Ovary (tissue), 9 donors: ENCODE data around the gene P2RY13. TPM values are rescaled to one million over a fixed set of nuclear protein-coding genes. Genes with fewer than 3 reads are reported as not detected.

Experiments
- DNase-seq, 5 donors: peaks; one replicate each; pipeline ENCODE4 v3.0.0-alpha.2; 2019 to 2020
- H3K27ac ChIP-seq, 2 donors: fragments of 200-600 bp; one replicate each; pipeline versions ENCODE4 v1.5.1 to v1.8.0; 2019 to 2022
- H3K27me3 ChIP-seq: fragments of 200-600 bp; one replicate; pipeline ENCODE4 v1.8.0; 2022
- H3K36me3 ChIP-seq: fragments of 200-600 bp; sonication (generic); one replicate; pipeline ENCODE4 v1.5.1; 2019
- H3K4me1 ChIP-seq: one replicate; pipeline ENCODE4 v1.8.1; 2013; ENCODE audit warnings: mild to moderate bottlenecking, moderate library complexity; ENCODE audit not compliant: insufficient read depth
- H3K4me3 ChIP-seq: fragments of 200-600 bp; sonication (generic); one replicate; pipeline ENCODE4 v1.5.1; 2017
- H3K9me3 ChIP-seq, 2 donors: fragments of 200-600 bp in 1 of 2; sonication (generic) in 1 of 2; one replicate each; pipeline versions ENCODE4 v1.5.1 to v1.8.1; 2013 to 2019; ENCODE audit warnings: mild to moderate bottlenecking in 1 of 2, moderate library complexity in 1 of 2
- CTCF ChIP-seq, 3 donors: fragments of 450-650 bp in 2 of 3; fragments of 200-600 bp in 1 of 3; IDR thresholded peaks; one replicate each; pipeline versions ENCODE4 v1.5.1 to v1.8.0; 2016 to 2022; ENCODE audit warnings: antibody characterized with exemption in 3 of 3, mild to moderate bottlenecking in 1 of 3
- EP300 ChIP-seq: sonication (generic); formaldehyde crosslinking; IDR thresholded peaks from one replicate; pipeline ENCODE4 v1.6.1; 2017; ENCODE audit warnings: antibody characterized with exemption
- POLR2A ChIP-seq: fragments of 450-650 bp; IDR thresholded peaks from one replicate; pipeline ENCODE4 v1.6.1; 2017; ENCODE audit warnings: antibody characterized with exemption, mild to moderate bottlenecking, moderate library complexity
- WGBS, 3 donors: extraction: QIAGEN DNeasy Blood & Tissue Kit in 1 of 3; methylation state at CpG; one replicate each; pipeline versions ENCODE4 v1.1.5 to v1.1.7; 2013 to 2017; 5-methylcytosine and 5-hydroxymethylcytosine counted together
- intact Hi-C, 4 donors: fragments of 100-400 bp; cut with DNase I; formaldehyde crosslinking; loops; one replicate each; pipeline versions ENCODE4 v1.11.0 to v1.15.1; 2022 to 2023
- polyA plus RNA-seq, 2 donors: library from polyadenylated mRNA; stranded (reverse); fragments of 200-250 nt in 1 of 2; fragments of 350-450 nt in 1 of 2; fragmentation: Illumina TruSeq in 1 of 2; extraction: RNeasy Lipid Tissue Mini Kit (QIAGEN cat#74804) in 1 of 2; gene quantifications; one replicate each; pipeline ENCODE4 v1.2.3, GENCODE V29; 2013 to 2014
- total RNA-seq, 7 donors: library from RNA; depleted of rRNA in 2 of 7; stranded (reverse); fragments of >200 nt in 2 of 7; fragmentation: NEBNext Ultra II Directional in 3 of 7; extraction: Animal tissue kit (Norgen Biotek cat#: 25700) in 3 of 7; gene quantifications; one replicate each; pipeline versions ENCODE4 v1.1.0 to v1.2.4, GENCODE V29; 2016 to 2023
- donor health status: DM: no; HTN: no; CAD: no; lungs with moderate emphysema.
- donor health status: DM: no; HTN: no; CAD: no.
- donor health status: Bipolar disorder and iron deficiency.
- donor health status: DM: yes; HTN: yes; CAD: no.
- donor health status: DM: no; HTN: no; CAD: no.
- donor health status: DM: yes; HTN: yes; CAD: no.

Gene P2RY13
- total and polyA plus RNA-seq, 9 donors, result 0.27 to 5.8 (median 0.56) TPM

- Histone ChIP-seq H3K9me3 (no peaks in the 10 kb centered on the region), H3K36me3 (no peaks in the 10 kb centered on the region), H3K4me3 (no peak overlapping the region), H3K27ac (no peak overlapping the region), H3K4me1 (no peaks in the 10 kb centered on the region), H3K27me3 (no peaks in the 10 kb centered on the region)
- TF ChIP-seq EP300 (no peak), POLR2A (no peak), CTCF (IDR thresholded peaks at IDR 0.05) (no peak)
- intact Hi-C loops, result no loop called here
- no peak for DNase-seq
- WGBS, 3 donors, result 72 to 80% (median 74%) methylated on average over 1 of the region's 1 CpG
Measured at GRCh38 chr3:151321526-151321925, 7.8 kb downstream of the P2RY13 start.

- WGBS, 3 donors, result 71 to 87% (median 80%) methylated on average over 2 of the region's 2 CpGs
- no peak for DNase-seq
- H3K4me1 ChIP-seq, result no peaks in the 10 kb centered on the region
- no peak overlapping the region for H3K4me3 ChIP-seq
- no peak overlapping the region for H3K27ac ChIP-seq
- no peak for TF ChIP-seq POLR2A
- no peak for TF ChIP-seq EP300
- no peak for TF ChIP-seq CTCF (IDR thresholded peaks at IDR 0.05)
- H3K9me3 ChIP-seq, result no peaks in the 10 kb centered on the region
- intact Hi-C loops, result no loop called here
- no peaks in the 10 kb centered on the region for H3K27me3 ChIP-seq
- H3K36me3 ChIP-seq, result no peaks in the 10 kb centered on the region
Measured at GRCh38 chr3:151320131-151320530, 9.2 kb downstream of the P2RY13 start.

- no peaks in the 10 kb centered on the region for H3K4me1 ChIP-seq
- H3K36me3 ChIP-seq, result no peaks in the 10 kb centered on the region
- no peak overlapping the region for H3K27ac ChIP-seq
- DNase-seq, result no peak
- WGBS, 3 donors, result 72 to 81% (median 75%) methylated on average over 4 of the region's 4 CpGs
- TF ChIP-seq EP300 (no peak), POLR2A (no peak), CTCF (IDR thresholded peaks at IDR 0.05) (no peak)
- H3K9me3 ChIP-seq, result no peaks in the 10 kb centered on the region
- H3K27me3 ChIP-seq, result no peaks in the 10 kb centered on the region
- intact Hi-C loops, result no loop called here
- H3K4me3 ChIP-seq, result no peak overlapping the region
Measured at GRCh38 chr3:151319628-151320027, 9.7 kb downstream of the P2RY13 start.

- no peaks in the 10 kb centered on the region for H3K27me3 ChIP-seq
- 88 to 93% (median 89%) methylated on average over 7 of the region's 7 CpGs for WGBS, 3 donors
- no peaks in the 10 kb centered on the region for H3K4me1 ChIP-seq
- TF ChIP-seq POLR2A (no peak), CTCF (IDR thresholded peaks at IDR 0.05) (no peak), EP300 (no peak)
- intact Hi-C loops, result no loop called here
- no peak for DNase-seq
- H3K9me3 ChIP-seq, result no peaks in the 10 kb centered on the region
- H3K27ac ChIP-seq, result no peak overlapping the region
- H3K36me3 ChIP-seq, result no peaks in the 10 kb centered on the region
- H3K4me3 ChIP-seq, result no peak overlapping the region
Measured at GRCh38 chr3:151318991-151319390, 10.4 kb downstream of the P2RY13 start.

- intact Hi-C loops, result no loop called here
- TF ChIP-seq POLR2A, result no peak
- no peak for TF ChIP-seq EP300
- TF ChIP-seq CTCF (IDR thresholded peaks at IDR 0.05), result no peak
Measured at GRCh38 chr3:151318313-151318712, 11.0 kb downstream of the P2RY13 start.

More at GRCh38 chr3:151318313-151318712, 11.0 kb downstream of the P2RY13 start:
- no peaks in the 10 kb centered on the region for H3K27me3 ChIP-seq
- no peaks in the 10 kb centered on the region for H3K36me3 ChIP-seq
- no peak for DNase-seq
- no peaks in the 10 kb centered on the region for H3K9me3 ChIP-seq
- H3K27ac ChIP-seq, result no peak overlapping the region
- no peaks in the 10 kb centered on the region for H3K4me1 ChIP-seq
- H3K4me3 ChIP-seq, result no peak overlapping the region
